Neural cell (in vitro differentiated cells): ENCODE data around the gene CNTNAP5.

Experiments used
- EP300 ChIP-seq: fragments of 450-650 bp; conservative IDR thresholded peaks from 2 replicates; pipeline ENCODE4 v1.6.1; 2014; ENCODE audit warnings: antibody characterized with exemption, mild to moderate bottlenecking, moderate library complexity; ENCODE audit not compliant: poor library complexity, severe bottlenecking
- EZH2 ChIP-seq: fragments of 200-600, 300-800 bp; shearing (Covaris generic), sonication (generic); IDR thresholded peaks from 2 replicates; pipeline ENCODE4 v1.6.1; 2014; ENCODE audit warnings: antibody characterized with exemption, low read length, borderline replicate concordance, mild to moderate bottlenecking; ENCODE audit not compliant: insufficient read depth, poor library complexity, severe bottlenecking
- MXI1 ChIP-seq: fragments of 450-650 bp; conservative IDR thresholded peaks from 2 replicates; pipeline ENCODE4 v1.6.1; 2014; ENCODE audit warnings: antibody characterized with exemption, mild to moderate bottlenecking; ENCODE audit not compliant: poor library complexity, severe bottlenecking
- POLR2AphosphoS5 ChIP-seq: IDR thresholded peaks from 2 replicates; pipeline ENCODE4 v1.6.1; 2012
- RAD21 ChIP-seq: fragments of 450-650 bp; conservative IDR thresholded peaks from 2 replicates; pipeline ENCODE4 v1.6.1; 2014; ENCODE audit warnings: antibody characterized with exemption, mild to moderate bottlenecking, moderate library complexity
- SMC3 ChIP-seq: fragments of 450-650 bp; conservative IDR thresholded peaks from 2 replicates; pipeline ENCODE4 v1.6.1; 2014; ENCODE audit warnings: antibody characterized with exemption, mild to moderate bottlenecking, moderate library complexity; ENCODE audit not compliant: poor library complexity
- TAF1 ChIP-seq: IDR thresholded peaks from 2 replicates; pipeline ENCODE4 v1.6.1; 2012; ENCODE audit warnings: low read depth
- TF ChIP-seq, protein P1 (sequence below): fragments of 450-650 bp; IDR thresholded peaks from 2 replicates; pipeline ENCODE4 v1.5.1; 2014; ENCODE audit warnings: antibody characterized with exemption, mild to moderate bottlenecking, moderate library complexity; ENCODE audit not compliant: poor library complexity, severe bottlenecking
- TF ChIP-seq, protein P2 (sequence below): IDR thresholded peaks from 2 replicates; pipeline ENCODE4 v1.6.1; 2012; ENCODE audit warnings: borderline replicate concordance

GRCh38 chr2:124314084-124314483, 289.0 kb downstream of the CNTNAP5 start:
- TF ChIP-seq, protein P1, sequence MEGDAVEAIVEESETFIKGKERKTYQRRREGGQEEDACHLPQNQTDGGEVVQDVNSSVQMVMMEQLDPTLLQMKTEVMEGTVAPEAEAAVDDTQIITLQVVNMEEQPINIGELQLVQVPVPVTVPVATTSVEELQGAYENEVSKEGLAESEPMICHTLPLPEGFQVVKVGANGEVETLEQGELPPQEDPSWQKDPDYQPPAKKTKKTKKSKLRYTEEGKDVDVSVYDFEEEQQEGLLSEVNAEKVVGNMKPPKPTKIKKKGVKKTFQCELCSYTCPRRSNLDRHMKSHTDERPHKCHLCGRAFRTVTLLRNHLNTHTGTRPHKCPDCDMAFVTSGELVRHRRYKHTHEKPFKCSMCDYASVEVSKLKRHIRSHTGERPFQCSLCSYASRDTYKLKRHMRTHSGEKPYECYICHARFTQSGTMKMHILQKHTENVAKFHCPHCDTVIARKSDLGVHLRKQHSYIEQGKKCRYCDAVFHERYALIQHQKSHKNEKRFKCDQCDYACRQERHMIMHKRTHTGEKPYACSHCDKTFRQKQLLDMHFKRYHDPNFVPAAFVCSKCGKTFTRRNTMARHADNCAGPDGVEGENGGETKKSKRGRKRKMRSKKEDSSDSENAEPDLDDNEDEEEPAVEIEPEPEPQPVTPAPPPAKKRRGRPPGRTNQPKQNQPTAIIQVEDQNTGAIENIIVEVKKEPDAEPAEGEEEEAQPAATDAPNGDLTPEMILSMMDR: no peak
- TF ChIP-seq TAF1 (no peak), RAD21 (no peak), EP300 (no peak), SMC3 (no peak), POLR2AphosphoS5 (no peak), EZH2 (no peak), MXI1 (no peak)
- TF ChIP-seq, protein P2, sequence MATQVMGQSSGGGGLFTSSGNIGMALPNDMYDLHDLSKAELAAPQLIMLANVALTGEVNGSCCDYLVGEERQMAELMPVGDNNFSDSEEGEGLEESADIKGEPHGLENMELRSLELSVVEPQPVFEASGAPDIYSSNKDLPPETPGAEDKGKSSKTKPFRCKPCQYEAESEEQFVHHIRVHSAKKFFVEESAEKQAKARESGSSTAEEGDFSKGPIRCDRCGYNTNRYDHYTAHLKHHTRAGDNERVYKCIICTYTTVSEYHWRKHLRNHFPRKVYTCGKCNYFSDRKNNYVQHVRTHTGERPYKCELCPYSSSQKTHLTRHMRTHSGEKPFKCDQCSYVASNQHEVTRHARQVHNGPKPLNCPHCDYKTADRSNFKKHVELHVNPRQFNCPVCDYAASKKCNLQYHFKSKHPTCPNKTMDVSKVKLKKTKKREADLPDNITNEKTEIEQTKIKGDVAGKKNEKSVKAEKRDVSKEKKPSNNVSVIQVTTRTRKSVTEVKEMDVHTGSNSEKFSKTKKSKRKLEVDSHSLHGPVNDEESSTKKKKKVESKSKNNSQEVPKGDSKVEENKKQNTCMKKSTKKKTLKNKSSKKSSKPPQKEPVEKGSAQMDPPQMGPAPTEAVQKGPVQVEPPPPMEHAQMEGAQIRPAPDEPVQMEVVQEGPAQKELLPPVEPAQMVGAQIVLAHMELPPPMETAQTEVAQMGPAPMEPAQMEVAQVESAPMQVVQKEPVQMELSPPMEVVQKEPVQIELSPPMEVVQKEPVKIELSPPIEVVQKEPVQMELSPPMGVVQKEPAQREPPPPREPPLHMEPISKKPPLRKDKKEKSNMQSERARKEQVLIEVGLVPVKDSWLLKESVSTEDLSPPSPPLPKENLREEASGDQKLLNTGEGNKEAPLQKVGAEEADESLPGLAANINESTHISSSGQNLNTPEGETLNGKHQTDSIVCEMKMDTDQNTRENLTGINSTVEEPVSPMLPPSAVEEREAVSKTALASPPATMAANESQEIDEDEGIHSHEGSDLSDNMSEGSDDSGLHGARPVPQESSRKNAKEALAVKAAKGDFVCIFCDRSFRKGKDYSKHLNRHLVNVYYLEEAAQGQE: no peak
